Nephron (organoid): ENCODE data around the gene ZNF329.

Source experiments
- H3K27ac Mint-ChIP-seq, 3 experiments: 2 replicates each; pipeline ENCODE4 v1.8.0; 2020; ENCODE audit warnings: mixed read lengths in 3 of 3, mild to moderate bottlenecking in 2 of 3, moderate library complexity in 1 of 3
- H3K27me3 Mint-ChIP-seq: 2 replicates; pipeline ENCODE4 v1.8.0; 2021; ENCODE audit warnings: low read depth, mild to moderate bottlenecking, moderate library complexity, mixed read lengths
- H3K36me3 Mint-ChIP-seq: 2 replicates; pipeline ENCODE4 v1.8.0; 2020; ENCODE audit warnings: low read depth, mixed read lengths
- H3K4me1 Mint-ChIP-seq: 2 replicates; pipeline ENCODE4 v1.8.0; 2020; ENCODE audit warnings: mixed read lengths
- H3K4me3 Mint-ChIP-seq, 3 experiments: 2 replicates each; pipeline ENCODE4 v1.8.0; 2020; ENCODE audit warnings: mild to moderate bottlenecking in 3 of 3, mixed read lengths in 3 of 3, moderate library complexity in 2 of 3
- H3K9me3 Mint-ChIP-seq: 2 replicates; pipeline ENCODE4 v1.8.0; 2020; ENCODE audit warnings: mixed read lengths
- CTCF ChIP-seq, 3 experiments: fragments of 200-600 bp; sonication (generic); IDR thresholded peaks; one replicate each; pipeline ENCODE4 v1.5.0; 2021; ENCODE audit warnings: antibody characterized with exemption in 3 of 3; ENCODE audit not compliant: unreplicated experiment in 3 of 3

Gene ZNF329

GRCh38 chr19:58181902-58182576 is 31.4 kb upstream of the ZNF329 start:
- no peaks in the 10 kb centered on the region for H3K27me3 Mint-ChIP-seq
- peak overlapping the region; percentile 95 to 100 (median 98) for H3K27ac Mint-ChIP-seq
- peak overlapping the region; percentile 94 to 99 (median 96) for H3K4me3 Mint-ChIP-seq
- no peaks in the 10 kb centered on the region for H3K4me1 Mint-ChIP-seq
- H3K36me3 Mint-ChIP-seq, result peaks cover 94% of the 10 kb centered on the region
- TF ChIP-seq CTCF (IDR thresholded peaks at IDR 0.05; ENCODE audit: unreplicated experiment in 3 of 3), result peak in 1 of 3 experiments; percentile 27
- H3K9me3 Mint-ChIP-seq, result peaks cover 70% of the 10 kb centered on the region

- Mint-ChIP-seq H3K27ac (no peak overlapping the region), H3K4me3 (no peak overlapping the region), H3K4me1 (no peaks in the 10 kb centered on the region), H3K9me3 (peaks cover 58% of the 10 kb centered on the region), H3K36me3 (peaks cover 13% of the 10 kb centered on the region), H3K27me3 (no peaks in the 10 kb centered on the region)
- no peak for TF ChIP-seq CTCF (IDR thresholded peaks at IDR 0.05; ENCODE audit: unreplicated experiment in 3 of 3)
Observed at GRCh38 chr19:58170860-58171259, 20.3 kb upstream of the ZNF329 start.

- Mint-ChIP-seq H3K27ac (no peak overlapping the region), H3K4me3 (no peak overlapping the region), H3K4me1 (no peaks in the 10 kb centered on the region), H3K27me3 (peaks cover 4% of the 10 kb centered on the region), H3K36me3 (peaks cover 16% of the 10 kb centered on the region), H3K9me3 (peaks cover 59% of the 10 kb centered on the region)
- TF ChIP-seq CTCF (IDR thresholded peaks at IDR 0.05; ENCODE audit: unreplicated experiment in 3 of 3), result no peak
Observed at GRCh38 chr19:58166708-58167280, 16.2 kb upstream of the ZNF329 start.

GRCh38 chr19:58166268-58166667 is 15.7 kb upstream of the ZNF329 start:
- Mint-ChIP-seq H3K27me3 (peaks cover 4% of the 10 kb centered on the region), H3K36me3 (peaks cover 17% of the 10 kb centered on the region), H3K4me1 (no peaks in the 10 kb centered on the region), H3K4me3 (no peak overlapping the region), H3K27ac (no peak overlapping the region), H3K9me3 (peaks cover 60% of the 10 kb centered on the region)
- no peak for TF ChIP-seq CTCF (IDR thresholded peaks at IDR 0.05; ENCODE audit: unreplicated experiment in 3 of 3)

- no peak for TF ChIP-seq CTCF (IDR thresholded peaks at IDR 0.05; ENCODE audit: unreplicated experiment in 3 of 3)
- peak overlapping the region in 1 of 3 experiments; percentile 40 for H3K4me3 Mint-ChIP-seq
- no peaks in the 10 kb centered on the region for H3K27me3 Mint-ChIP-seq
- no peaks in the 10 kb centered on the region for H3K4me1 Mint-ChIP-seq
- H3K36me3 Mint-ChIP-seq, result peaks cover 19% of the 10 kb centered on the region
- H3K27ac Mint-ChIP-seq, result no peak overlapping the region
- H3K9me3 Mint-ChIP-seq, result peaks cover 36% of the 10 kb centered on the region
Observed at GRCh38 chr19:58157045-58157728, 6.6 kb upstream of the ZNF329 start.
